Activated naive CD4-positive, alpha-beta T cell (primary cell): ENCODE measurements around the gene TRIM50.
"Not testable (repeated sequence)": the region's sequence is repeated elsewhere in the genome, so short reads cannot be mapped to it uniquely, and the experiment has no call there.

ENCODE experiments used
- DNase-seq, 4 experiments: peaks; one replicate each; lab custom pipeline; 2025; lab: John Stamatoyannopoulos, UW

Gene TRIM50

GRCh38 chr7:73314271-73314670 is 13.6 kb downstream of the TRIM50 start:
- DNase-seq = no peak

DNA sequence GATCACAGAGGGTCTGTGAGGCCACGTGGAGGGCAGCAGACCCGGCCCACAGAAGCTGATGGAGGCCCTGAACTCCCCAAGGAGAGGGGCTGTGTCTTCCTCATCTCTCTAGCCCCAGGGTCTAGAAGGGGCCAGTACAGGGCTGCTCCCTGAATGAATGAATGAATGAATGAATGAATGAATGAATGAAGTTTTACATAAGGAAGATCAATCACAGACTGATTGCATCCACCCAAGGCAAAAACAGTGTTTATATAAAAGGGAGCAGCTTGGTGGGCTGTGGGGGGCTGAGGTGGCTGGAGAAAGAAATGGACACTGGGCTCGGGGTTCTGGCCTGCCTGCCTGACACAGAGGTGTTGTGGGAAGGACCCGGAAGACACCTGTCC is 14.4 kb downstream of the TRIM50 start:
- no peak for DNase-seq

- no peak for DNase-seq
Measured at GRCh38 chr7:73312831-73313520, 14.9 kb downstream of the TRIM50 start.

- not testable (repeated sequence) for DNase-seq
Measured at GRCh38 chr7:73311421-73311820, 16.5 kb downstream of the TRIM50 start.

DNA sequence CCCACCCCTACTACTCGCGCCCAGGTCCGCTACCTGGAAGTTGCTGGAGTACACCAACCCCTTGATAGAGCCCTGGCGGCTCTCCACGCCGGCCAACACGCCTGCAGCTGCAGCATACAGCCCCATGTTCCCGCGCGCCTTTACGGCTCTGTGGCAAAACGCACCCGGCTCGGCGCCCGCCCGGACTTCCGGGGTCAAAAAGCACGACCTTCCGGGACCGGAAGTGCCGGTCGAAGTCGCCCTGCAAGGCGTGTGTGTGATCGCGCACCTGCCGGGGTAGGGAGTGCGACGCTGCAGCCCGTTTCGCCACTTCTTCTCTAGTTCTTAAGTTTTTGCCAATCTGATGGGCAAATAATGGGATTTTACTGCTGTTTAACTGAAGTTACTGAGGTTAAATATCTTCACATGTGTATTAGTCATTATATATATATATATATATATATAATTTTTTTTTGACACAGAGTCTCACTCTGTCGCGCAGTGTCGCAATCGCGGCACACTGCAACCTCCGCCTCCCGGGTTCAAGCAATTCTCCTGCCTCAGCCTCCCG is 19.1 kb downstream of the TRIM50 start, which contains the start of gene NSUN5:
TSS of gene NSUN5 (minus strand) at position 162 of the 550 bp plus-strand sequence. CDS start at position 126, 36 bp downstream.
- DNase-seq = peak; percentile 60 to 87 (median 77)

DNA sequence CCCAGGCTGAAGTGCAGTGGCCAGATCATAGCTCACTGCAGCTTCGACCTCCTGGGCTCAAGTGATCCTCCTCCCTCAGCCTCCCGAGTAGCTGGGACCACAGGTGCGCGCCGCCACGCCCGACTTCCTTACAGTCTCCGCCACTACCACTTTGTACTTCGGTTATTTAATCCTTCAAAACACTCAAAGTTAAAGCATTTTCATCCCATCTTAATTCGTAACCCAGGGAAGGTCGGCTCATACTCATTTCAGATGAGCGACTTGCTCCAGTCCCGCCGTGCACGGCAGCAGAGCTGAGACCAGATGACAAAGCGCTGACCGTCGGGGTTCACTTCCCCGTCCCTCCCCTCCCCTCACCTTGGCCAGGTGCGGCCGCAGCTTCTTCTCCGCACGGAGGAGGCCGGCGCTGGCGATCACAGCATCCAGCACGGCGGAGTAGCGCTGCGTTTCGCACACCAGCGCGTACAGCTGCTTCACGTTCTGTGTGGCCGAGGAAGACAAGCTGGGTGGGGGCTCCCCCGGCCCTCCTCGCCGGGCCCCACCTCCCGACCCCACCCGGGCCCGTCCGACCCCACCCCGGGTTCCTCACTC is 19.7 kb downstream of the TRIM50 start:
- no peak for DNase-seq

DNA sequence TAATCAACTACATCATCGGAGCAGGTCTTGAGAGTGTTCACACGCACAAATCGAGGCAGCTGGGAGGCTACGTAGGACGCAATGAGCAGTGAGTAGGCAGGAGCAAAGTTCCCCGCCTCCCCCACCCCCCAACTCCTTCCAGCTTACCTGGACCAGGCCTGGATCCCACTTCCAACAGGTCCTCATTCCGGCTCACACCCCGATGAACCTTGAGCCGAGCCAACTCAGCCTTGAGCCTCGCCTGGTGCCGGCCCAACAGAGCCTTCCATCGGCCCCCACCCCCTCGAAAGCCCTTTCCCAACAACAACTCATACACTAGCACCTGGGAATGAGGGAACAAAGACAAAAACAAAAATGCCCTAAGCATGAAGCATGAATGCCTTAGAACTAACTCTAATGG is 20.4 kb downstream of the TRIM50 start:
- DNase-seq = no peak

DNA sequence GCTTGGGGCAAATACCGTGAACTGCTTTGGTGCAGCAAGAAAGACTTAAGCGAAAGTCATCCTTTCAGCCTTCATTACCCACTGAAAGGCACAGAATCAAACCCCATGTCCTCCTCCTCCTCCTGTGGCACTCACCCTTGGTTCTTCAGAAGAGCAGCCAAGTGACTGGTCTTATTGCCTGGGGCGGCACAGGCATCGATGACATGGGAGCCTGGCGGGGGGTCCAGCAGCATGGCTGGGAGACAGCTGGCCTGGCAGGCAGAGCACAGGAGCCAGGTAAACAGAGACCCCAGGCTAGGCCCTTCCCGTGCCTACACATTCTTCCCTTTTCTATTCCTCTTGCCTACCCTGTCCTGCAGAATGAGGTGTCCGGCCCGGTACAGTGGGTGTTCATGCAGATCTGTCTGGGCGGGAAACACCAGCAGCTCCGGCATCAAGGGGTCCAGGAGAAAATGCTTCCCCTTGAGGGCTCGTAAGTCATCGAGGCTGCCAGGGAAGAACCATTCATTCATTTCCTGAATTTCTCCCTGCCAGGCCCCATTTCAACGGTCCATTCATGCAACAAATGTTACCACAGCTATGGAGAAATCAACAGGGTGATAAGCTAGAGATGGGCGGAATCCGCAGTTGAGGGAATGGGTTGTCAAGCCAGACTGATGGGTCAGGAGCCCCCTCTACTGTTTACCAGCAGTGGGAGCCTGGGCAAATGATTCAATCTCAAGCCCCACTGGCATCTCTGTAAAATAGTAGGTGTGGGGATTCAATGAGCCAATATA is 23.1 kb downstream of the TRIM50 start:
- not testable (repeated sequence) for DNase-seq

DNA sequence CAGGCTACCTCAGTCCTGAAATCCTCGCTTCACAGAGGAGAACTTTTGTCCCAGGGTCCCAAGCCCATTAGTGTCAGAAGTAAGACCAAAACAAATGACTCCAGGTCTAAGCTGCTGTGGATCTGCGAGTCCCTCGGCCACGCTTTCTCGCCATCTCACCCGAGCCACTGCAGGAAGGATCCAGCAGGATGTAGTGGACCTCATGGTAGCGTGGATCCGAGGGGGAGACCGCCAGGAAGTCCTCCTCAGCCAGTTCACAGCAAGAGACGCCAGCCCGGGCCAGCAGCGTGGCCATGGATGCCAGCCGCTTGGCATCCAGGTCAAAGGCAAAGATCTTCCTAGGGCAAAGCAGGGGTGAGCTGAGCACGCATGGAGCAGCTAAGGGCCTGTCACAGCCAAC is 23.8 kb downstream of the TRIM50 start:
- no peak for DNase-seq

GRCh38 chr7:73303546-73303945 is 24.3 kb downstream of the TRIM50 start:
- DNase-seq = no peak

- not testable (repeated sequence) for DNase-seq
Measured at GRCh38 chr7:73302846-73303245, 25.0 kb downstream of the TRIM50 start.

- DNase-seq = not testable (repeated sequence)
Measured at GRCh38 chr7:73301108-73301507, 26.8 kb downstream of the TRIM50 start.

- DNase-seq = not testable (repeated sequence)
Measured at GRCh38 chr7:73299812-73300211, 28.1 kb downstream of the TRIM50 start.

GRCh38 chr7:73297706-73298105 is 30.2 kb downstream of the TRIM50 start:
- not testable (repeated sequence) for DNase-seq

- not testable (repeated sequence) for DNase-seq
Measured at GRCh38 chr7:73297235-73297634, 30.6 kb downstream of the TRIM50 start.

GRCh38 chr7:73277210-73277609 is 50.7 kb downstream of the TRIM50 start:
- not testable (repeated sequence) for DNase-seq

DNA sequence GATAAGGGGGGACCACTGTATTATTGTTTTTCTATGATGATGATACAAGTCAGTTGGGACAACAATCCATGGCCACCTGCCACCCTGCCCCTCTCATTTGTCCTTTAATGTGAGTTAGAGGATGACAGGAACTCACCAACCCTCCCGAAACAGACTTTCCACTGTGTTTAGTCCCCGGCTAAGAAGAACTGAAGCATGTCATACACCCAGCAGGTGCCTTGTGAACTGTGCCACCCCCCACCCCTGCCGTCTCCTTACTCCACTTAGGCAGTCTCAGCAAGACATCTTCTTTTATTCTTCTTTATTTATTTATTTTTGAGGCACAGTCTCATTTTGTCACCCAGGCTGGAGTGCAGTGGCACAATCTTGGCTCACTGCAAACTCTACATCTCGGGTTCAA is 60.1 kb downstream of the TRIM50 start:
- DNase-seq = not testable (repeated sequence)

DNA sequence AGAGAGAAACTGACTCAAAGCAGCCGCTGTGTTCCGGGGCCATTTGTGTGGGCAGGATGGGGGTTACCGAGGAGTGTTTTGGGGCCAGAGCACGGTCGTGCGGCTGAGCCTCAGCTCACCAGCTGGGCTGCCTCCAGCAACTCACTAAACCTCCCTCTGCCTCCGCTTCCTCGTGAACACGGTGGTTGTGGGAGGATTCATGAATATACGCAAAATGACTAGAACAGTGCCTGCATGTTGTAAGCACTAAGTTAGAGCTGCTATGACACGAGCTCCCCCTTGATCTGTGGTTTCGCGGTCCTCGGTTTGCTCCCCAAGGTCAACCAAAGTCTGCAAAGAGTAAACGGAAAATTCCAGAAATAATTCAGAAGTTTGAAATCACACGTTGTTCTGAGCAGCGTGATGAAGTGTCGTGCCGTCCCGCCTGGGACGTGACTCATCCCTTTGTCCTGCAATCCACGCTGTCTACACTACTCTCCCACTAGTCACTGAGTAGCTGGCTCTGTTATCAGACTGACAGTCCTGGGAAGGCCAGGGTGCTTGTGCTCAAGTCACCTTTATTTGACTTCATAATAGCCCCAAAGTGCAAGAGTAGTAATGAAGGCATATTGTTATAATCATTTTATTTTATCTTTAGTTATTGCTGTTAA is 61.0 kb downstream of the TRIM50 start:
- DNase-seq = not testable (repeated sequence)
